ENCODE results near the gene AGPAT3.
A peak's percentile ranks its signal among the peaks of the same experiment; 100 is the strongest.

AGPAT3 gene

GRCh38 chr21:44005071-44005470, 140.0 kb downstream of the AGPAT3 start:
- DNase-seq: no peak

GRCh38 chr21:44005593-44005992, 140.6 kb downstream of the AGPAT3 start:
- no peak for DNase-seq

GRCh38 chr21:44006017-44006619, 141.1 kb downstream of the AGPAT3 start:
- no peak for DNase-seq

GRCh38 chr21:44006656-44007055, 141.6 kb downstream of the AGPAT3 start:
- no peak for DNase-seq

- DNase-seq: no peak
Observed at GRCh38 chr21:44010429-44010828, 145.4 kb downstream of the AGPAT3 start.

- no peak for DNase-seq
Observed at GRCh38 chr21:44011123-44011522, 146.1 kb downstream of the AGPAT3 start.

- peak; percentile 57 for DNase-seq
Observed at GRCh38 chr21:44011579-44012473, 146.8 kb downstream of the AGPAT3 start, which contains the start of gene TRAPPC10. TSS of gene TRAPPC10 (plus strand) at chr21:44012309. CDS start at chr21:44012494, 185 bp downstream.

GRCh38 chr21:44012474-44013379, 147.7 kb downstream of the AGPAT3 start:
- DNase-seq: peak; percentile 44

GRCh38 chr21:44013380-44014088, 148.5 kb downstream of the AGPAT3 start:
- peak; percentile 26 for DNase-seq

- no peak for DNase-seq
Observed at GRCh38 chr21:44017601-44018000, 152.6 kb downstream of the AGPAT3 start.

GRCh38 chr21:44018127-44018526, 153.1 kb downstream of the AGPAT3 start:
- DNase-seq: no peak

GRCh38 chr21:44018813-44019567, 154.0 kb downstream of the AGPAT3 start:
- no peak for DNase-seq

GRCh38 chr21:44019568-44019958, 154.5 kb downstream of the AGPAT3 start:
- no peak for DNase-seq

- no peak for DNase-seq
Observed at GRCh38 chr21:44020551-44020950, 155.5 kb downstream of the AGPAT3 start.

- no peak for DNase-seq
Observed at GRCh38 chr21:44021064-44021463, 156.0 kb downstream of the AGPAT3 start.

GRCh38 chr21:44024257-44024656, 159.2 kb downstream of the AGPAT3 start:
- DNase-seq: no peak

- no peak for DNase-seq
Observed at GRCh38 chr21:44024887-44025353, 159.9 kb downstream of the AGPAT3 start.

GRCh38 chr21:44027607-44028286, 162.7 kb downstream of the AGPAT3 start:
- DNase-seq: no peak

- DNase-seq: no peak
Observed at GRCh38 chr21:44028287-44028659, 163.2 kb downstream of the AGPAT3 start.

GRCh38 chr21:44029460-44030087, 164.6 kb downstream of the AGPAT3 start:
- no peak for DNase-seq

- no peak for DNase-seq
Observed at GRCh38 chr21:44035244-44035643, 170.2 kb downstream of the AGPAT3 start.
